GM18520 (cell line): ENCODE data around the gene PSMC5.

ENCODE experiments used
- ATAC-seq: cut with Tn5 transposase; IDR thresholded peaks from one replicate; pipeline ENCODE4 v1.9.1; 2021; ENCODE audit not compliant: unreplicated experiment

The PSMC5 gene

DNA sequence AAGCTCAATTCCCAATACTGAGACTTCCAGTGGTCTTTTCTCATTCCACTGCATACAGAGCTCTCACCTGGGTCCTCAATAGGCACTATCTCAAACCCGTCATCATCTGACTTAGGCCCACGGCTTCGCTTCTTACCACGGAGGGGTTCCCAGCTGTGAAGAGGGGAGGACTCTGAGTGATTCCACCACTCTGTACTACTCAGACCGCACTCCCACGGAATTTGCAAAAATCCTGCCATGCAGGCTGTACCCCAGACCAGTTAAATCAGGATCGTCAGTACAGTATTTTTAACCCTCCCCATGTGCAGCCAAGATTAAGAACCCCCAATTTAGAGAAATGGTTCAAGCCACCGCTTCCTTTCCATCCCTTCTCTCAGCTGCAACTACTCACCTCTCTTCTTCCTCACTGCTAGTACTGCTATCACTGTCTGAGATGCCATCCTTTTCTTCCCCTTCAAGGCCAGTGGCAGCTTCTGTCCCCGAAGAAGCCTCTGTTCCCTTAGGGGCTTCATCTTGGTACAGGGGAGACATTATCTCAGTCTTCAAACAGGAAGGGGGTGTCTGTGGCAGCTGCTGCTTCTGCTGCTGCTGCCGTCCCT lies 6.2 kb upstream of the PSMC5 start:
- ATAC-seq = no peak

DNA sequence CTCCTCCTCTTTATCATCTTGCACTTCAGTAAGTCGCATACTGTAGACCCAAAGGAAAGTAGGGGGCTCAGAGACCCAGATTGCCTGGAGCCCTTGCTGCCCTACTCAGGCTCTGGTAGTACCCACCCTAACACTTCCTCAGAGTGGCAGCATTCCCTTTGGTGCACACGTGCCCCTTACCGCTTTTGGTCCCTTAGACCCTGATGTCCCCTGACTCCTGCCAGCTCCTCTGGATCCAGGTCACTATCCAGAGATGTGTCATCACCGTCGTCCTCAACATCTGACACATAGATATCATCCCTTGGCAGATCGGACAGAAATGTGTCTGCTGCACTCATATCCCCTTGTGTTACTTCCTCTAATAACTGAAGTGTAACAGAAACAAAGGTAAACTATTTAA lies 5.4 kb upstream of the PSMC5 start:
- no peak for ATAC-seq

DNA sequence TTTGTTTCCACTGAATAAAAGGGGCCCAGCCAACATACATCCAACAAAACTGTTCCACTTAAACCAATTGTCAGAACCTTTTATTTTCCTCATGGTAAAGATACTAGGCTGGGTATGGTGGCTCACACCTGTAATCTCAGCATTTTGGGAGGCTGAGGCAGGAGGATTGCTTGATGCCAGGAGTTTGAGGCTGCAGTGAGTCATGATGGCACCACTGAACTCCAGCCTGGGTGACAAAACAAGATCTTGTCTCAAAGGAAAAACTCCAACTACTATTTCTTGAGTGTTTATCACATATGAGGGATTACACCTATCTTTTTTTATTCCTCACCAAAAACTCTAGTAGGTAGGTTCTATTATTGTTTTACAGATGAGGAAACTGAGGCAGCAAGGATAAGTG lies 4.7 kb upstream of the PSMC5 start:
- ATAC-seq = no peak

DNA sequence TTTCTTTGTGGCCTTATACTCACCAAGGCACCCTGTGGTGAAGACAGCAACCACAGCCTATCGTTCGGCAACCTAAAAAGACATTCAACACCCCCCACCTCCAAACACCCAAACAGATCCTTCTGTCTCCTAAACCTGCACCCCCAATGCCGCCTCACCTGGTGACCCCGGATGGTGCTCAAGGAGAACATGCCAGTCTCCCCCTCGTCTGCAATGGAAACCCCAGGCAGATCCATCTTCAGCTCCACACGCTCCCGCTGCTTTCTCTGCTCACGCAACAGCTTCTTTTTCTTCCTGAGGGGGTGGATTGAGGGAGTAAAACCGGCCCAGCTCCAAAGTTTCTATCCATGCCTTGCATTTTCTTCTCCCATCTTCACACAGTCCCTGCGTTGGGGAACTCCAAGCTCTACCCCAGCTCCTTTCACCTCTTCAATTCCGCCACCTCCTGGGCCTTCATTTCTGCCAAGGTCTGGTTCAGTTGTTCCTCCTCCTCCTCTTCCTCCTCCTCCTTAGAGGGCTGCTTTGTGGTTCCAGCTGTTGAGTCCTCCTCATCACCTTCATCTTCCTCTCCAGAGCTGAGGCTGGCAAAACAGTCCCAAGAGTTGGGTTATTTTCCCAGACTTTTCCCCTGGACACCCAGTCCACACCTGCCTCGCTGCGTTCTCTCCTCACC lies 3.4 kb upstream of the PSMC5 start:
- ATAC-seq = no peak

DNA sequence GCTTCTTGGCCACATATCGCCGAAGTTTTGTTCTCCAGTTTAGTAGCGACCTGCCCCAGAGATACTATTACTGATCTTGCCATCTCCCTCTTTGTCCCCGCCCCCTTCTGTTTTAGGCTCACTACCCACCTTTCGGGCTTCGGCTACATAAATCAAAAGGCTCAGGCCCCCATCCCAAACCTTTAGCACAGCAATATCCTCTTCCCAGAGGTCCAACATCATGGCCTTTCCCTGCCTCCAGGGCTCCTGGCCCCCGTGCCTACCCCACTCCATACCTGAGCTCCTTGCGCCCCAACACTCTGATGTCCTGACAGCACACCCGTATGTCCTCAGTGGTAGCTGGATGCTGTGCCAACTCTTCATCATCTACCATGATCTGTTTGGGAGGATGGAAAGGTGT lies 2.9 kb upstream of the PSMC5 start:
- ATAC-seq = no peak

DNA sequence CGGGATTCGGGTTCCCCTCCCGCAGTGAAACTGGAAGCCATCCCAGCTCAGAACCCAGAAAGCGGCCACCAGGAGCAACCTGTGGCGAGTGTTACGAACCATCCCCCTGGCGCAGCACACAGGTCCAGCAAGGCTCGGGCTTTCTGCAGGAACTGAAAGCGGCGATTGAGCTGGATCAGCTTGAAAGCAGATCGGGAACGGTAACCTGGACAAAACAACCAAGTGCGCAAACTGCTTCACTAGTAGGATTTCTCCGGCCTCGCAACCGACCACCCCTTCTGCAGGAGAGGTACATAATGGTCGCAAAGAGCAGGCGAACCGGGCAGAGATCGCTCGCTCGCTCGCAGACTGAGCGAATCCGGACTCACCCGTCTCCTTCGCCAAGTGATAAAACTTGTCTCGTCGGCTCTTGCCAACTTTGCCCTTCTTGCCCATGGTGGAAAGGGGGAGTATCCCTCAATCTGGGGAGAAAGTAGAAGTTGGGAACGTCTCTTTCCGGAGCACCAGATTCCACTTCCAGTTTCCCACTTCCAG lies 696 bp upstream of the PSMC5 start:
- ATAC-seq = no peak

DNA sequence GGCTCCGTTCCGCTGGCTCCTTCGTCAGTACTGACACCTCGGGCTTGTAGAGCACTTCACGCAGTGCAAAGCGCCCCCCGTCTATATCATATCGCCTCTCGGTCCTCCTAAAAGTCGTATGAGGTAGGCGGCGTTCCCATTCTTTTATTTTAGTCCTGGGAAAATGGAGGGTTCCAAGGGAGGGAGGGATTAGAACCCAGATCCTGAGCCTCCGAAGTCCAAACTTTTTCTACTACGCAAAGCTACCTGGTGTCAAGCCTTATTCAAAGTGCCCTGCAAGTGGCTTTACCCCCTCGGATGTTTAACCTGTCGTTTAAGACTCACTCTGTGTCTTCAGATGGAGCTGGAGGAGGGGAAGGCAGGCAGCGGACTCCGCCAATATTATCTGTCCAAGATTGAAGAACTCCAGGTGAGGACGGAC lies 580 bp downstream of the PSMC5 start:
- ATAC-seq = no peak

DNA sequence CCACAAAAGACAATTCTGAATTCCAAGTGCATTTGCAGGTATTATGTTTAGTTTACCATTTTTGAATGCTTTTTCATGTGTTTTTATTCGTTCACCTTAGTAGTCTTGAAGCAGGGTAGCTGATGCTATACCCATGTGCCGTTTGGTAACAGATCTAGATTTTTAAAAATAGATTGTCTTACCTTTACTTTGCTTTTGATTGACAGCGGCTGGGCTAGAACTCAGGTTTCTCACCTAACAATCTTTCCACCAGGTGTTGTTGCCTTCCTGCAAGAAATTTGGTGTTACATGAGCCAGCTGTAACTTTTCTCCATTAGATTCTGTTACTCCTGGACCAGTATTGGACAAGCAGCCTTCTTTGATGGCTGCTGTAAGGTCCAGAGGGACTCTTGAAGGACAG lies 1.7 kb downstream of the PSMC5 start:
- ATAC-seq = no peak

DNA sequence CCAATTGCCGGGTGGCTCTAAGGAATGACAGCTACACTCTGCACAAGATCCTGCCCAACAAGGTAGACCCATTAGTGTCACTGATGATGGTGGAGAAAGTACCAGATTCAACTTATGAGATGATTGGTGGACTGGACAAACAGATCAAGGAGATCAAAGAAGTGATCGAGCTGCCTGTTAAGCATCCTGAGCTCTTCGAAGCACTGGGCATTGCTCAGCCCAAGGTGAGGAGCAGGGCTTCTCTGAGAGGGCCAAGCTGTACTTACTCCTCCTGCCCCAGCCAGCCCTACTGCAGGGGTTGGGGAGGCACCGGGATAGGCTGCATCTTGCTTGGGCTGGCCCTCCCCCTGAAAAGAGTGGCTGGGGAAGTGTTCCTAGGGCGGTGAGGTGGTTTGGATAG lies 3.0 kb downstream of the PSMC5 start:
- ATAC-seq = no peak

DNA sequence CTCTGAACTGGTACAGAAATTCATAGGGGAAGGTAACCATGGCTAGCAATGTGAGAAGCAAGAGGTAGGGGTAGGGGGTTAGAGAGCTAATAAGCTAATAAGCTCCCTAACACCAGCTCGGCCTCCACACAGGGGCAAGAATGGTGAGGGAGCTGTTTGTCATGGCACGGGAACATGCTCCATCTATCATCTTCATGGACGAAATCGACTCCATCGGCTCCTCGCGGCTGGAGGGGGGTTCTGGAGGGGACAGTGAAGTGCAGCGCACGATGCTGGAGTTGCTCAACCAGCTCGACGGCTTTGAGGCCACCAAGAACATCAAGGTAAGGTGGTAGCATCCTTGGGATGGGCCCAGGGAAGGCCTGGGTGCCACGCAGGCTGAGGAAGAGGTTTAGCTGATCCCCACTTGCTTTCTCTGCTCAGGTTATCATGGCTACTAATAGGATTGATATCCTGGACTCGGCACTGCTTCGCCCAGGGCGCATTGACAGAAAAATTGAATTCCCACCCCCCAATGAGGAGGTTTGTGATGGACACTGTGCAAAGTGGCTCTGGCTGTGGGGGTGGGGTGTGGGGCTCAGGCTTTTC lies 3.8 kb downstream of the PSMC5 start:
- ATAC-seq = no peak

DNA sequence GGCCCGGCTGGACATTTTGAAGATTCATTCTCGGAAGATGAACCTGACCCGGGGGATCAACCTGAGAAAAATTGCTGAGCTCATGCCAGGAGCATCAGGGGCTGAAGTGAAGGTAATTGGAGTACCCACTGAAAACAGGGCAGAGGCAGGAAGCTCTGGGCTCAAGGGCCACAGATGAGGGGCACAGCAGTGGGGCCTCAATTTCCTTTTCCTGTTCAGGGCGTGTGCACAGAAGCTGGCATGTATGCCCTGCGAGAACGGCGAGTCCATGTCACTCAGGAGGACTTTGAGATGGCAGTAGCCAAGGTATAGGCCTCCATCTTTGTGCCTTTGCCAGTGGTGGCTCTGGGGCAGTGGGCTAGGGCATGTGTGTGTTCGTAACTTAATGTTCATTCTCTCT lies 4.3 kb downstream of the PSMC5 start:
- no peak for ATAC-seq

DNA sequence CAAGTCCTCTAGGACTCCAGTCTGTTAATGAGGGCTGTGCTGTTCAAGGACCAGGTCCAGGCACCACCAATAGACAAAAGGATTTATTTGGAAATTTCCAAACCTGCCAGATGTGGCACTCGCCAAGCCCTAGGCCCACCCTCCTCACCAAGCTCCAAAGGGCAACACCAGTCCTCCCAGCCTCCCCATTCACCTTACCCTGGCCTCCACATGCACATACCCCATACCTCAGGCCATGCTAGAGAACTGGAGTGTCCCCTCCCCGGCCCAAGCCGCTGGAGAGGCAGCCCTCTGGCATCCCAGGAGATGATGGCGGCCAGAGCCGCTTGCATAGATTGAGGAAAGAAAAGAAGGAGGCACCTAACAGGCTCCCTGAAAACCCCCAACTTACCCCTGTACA lies 4.8 kb downstream of the PSMC5 start:
- ATAC-seq = no peak

DNA sequence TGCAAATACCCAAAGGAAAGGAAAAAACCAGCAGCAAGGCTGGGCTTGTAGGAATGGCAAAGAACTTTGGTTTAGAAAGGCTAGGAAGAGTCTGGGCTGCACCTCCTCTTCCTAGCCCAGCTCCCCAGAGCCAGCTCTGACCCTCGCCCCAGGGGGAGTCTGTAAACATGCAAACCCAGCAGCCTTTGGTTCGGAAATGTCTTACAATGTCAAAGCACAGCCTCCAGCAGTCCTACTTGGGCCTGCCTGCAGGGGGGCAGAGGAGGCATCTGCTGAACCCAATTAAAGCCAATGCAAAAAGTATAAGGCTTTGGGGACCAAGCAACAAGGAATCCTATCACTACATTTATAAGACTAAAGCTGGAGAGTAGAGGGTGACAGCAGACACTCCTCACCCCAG lies 5.2 kb downstream of the PSMC5 start:
- no peak for ATAC-seq

DNA sequence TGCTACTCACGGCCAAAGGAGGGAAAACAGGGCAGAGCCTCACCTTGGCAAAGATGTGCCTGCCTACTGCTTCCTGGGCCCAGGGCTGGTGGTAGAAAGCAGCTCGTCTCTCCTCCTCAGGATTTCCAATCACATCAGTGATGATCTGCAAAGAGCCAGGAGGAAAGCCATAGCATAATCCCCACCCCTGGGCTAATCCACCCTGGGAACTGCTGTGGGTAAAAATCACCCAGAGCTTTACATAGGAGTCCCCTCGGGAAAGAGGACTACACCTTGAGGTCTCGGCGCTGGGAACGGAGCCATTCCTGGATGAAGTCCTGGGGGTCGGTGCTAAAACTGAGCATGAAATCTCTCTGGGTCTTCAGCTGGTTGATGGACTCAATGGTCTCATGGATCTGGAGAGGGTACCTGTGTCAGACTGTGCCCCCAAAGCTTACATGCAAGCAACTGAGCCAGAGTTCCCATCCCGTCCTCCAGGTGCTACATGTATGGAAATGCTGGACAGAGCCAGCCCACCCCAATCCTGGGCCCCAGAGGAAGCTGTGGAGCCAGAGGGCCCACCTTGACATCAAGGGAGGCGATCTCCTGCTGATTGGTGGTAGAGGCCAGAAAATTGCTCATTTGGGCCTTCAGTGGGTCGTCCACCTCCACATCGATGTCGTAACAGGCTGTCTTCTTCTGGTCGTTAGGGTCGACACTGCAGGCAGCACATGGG lies 6.0 kb downstream of the PSMC5 start:
- no peak for ATAC-seq

DNA sequence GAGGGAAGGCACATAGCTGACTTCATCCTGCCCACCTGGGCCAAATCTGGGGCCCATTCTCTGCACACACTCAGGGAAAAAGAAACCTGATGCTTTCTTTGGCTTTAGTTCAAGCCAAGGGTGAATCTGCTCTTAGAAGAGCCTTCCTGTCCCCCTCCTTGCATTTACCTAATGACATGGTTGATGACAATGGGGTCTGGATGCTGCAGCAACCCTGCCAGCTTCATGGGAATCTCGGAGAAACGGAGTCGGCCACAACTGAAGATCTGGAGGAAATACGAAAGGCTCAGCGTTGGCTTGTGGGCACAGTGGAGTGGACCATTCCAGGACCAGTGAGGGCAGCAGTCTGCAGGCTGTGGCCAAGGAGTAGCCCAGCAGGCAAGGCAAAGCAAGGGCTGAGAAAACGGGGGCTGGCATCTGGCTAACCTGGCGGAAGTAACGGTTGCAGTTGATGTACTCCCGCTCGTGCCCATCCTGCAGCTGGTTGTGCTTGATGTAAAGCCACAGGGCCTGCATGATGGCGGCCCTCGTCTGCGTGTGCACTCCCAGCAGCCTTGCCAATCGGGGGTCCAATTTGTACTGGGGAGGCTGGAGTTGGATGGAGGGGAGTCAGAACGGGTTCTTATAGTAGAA lies 6.6 kb downstream of the PSMC5 start:
- no peak for ATAC-seq

DNA sequence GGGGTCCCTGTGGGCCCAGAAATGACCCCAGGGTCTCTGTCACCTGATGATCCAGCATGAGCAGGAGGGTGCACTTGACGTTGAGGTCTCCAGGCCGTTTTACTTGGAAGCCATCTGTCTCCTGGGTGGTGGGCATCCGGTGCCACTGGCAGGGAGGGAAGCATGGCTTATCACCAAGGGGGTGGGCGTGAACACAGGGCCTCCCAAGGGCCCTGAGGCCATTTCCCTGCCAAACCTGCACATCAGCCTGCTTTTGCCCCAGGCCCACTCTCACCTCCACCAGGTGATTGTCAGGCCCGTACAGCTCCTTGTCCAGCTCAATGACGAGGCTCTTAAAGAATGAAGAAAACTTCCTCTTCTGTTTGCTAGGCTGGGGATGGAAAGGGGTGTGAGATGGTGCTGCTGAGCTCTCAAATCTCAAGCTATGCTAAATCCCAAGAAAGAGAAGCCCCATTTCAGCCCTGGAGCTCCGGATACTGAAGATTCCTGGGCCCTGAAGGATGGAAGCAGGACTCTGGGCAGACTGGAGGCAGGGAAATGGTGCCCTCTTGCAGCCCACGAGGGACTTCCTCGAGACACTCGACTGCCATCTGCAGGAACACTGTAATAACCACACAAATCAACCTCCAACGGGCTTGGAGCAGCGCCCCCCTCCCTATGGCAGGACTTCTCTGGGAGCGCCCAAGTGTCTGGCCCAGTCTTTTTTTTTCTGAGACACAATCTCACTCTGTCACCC lies 7.4 kb downstream of the PSMC5 start:
- no peak for ATAC-seq

DNA sequence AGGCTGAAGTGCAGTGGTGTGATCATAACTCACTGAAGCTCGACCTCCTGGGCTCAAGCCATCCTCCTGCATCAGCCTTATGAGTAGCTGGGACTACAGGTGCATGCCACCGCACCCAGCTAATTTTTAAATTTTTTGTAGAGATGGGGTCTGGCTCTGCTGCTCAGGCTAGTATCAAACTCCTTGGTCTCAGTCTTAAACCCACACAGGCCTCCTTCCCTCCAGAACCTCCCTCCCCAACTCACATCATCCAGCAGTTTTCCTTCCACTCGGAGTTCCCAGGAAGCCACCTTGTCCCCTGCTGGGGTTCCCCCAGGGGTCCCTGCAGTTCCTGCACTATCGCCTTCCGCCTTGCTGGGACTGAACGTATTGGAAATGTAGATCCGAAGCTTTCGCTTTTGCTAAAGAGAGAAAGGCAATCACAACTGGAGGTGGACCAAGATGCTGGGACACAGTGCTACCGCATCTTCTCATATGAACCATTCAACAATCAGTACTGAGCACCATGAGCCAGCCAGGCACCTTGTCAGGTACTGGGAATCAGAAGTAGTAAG lies 8.0 kb downstream of the PSMC5 start:
- no peak for ATAC-seq

DNA sequence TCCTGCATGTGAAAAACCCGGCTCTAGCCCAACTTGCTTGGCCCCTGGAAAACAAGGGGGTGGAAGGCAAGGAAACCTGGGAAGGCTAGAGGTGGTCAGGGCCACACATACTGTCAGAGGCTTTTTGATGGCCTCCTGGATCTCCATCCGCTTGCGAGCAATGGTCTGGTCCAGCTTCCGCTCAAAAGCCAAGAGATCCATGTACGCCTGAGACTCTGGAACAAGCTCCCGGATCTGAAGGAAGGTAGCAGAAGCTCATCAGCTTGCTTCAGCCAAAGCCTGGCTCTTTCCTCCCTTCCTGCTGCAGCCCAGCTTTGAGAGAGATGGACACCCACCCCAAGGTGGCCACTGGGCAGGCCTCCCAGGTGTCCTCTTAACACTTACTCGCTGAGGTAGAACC lies 9.6 kb downstream of the PSMC5 start:
- ATAC-seq = no peak

DNA sequence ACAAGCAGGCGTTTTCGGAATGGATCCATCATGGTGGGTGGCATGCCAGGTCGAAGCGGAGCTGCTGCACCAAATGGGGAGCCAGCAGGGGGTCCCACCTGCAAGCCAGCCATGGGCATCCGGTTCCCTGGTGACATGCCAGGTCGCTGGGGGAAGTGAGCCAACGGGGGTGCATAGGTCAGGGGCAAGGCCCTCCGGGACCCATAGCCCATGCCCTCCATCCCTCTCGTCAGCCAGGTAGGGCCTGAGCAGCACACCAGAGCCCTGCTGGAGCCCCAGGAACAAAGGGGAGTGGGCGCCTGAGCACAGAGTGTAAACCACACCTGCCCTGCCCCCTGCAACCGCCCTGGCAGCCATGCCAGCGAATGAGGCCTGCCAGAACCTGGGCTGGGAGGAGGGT lies 10.2 kb downstream of the PSMC5 start:
- ATAC-seq = no peak

DNA sequence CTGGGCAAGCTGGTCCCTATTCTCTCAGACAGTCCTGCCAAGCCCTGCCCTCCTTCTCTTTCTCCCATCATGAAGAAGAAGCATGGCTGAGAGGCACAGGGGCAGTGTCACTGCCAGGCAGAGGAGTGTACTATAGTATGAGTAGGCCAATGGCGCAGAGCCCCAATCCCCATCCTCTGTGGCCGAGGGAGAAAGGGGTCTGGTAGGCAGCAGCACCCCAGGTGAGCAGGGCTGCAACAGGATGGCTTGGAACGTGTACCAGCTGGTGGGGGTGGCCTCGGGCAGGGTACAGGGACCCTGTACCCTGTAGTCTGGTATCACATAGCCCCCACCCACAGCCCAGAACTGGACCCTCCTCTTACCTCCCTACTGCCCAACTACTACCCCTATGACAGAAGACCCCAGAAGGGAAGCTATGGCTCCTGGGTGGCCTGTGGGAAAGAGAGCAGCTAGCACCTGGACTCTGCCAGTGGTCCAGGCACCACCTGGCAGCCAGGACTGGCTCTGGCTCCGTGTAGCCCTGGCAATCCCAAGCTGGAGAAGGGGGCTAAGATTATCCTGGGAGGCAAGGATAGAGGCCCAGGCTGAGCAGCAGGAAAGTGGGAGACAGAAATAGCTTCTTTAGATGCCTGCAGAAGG lies 10.8 kb downstream of the PSMC5 start:
- ATAC-seq = no peak
